Breast epithelium (tissue), 4 donors: ENCODE results near the gene HS6ST3. TPM values are rescaled to one million over a fixed set of nuclear protein-coding genes. Genes with fewer than 3 reads are reported as not detected.

Source experiments
- DNase-seq, 2 donors: peaks; one replicate each; pipeline ENCODE4 v3.0.0-alpha.2; 2019; ENCODE audit warnings: low spot score in 2 of 2
- H3K27ac ChIP-seq, 2 donors: fragments of 200-600 bp; sonication (generic) in 1 of 2; one replicate each; pipeline ENCODE4 v1.5.1; 2016 to 2019; ENCODE audit warnings: mild to moderate bottlenecking in 1 of 2
- H3K27me3 ChIP-seq, 2 donors: fragments of 200-600 bp; sonication (generic) in 1 of 2; one replicate each; pipeline versions ENCODE4 v1.5.1 to v1.6.0; 2017 to 2019; ENCODE audit warnings: control low read depth in 1 of 2, mild to moderate bottlenecking in 1 of 2
- H3K36me3 ChIP-seq: fragments of 200-600 bp; one replicate; pipeline ENCODE4 v1.5.1; 2019
- H3K4me1 ChIP-seq, 2 donors: fragments of 200-600 bp; sonication (generic); one replicate each; pipeline ENCODE4 v1.5.1; 2016 to 2019; ENCODE audit warnings: control low read depth in 1 of 2
- H3K4me3 ChIP-seq, 3 donors: fragments of 200-600 bp; sonication (generic); 1 replicate in 2 of 3; 2 replicates in 1 of 3; pipeline ENCODE4 v1.5.1; 2016 to 2019; ENCODE audit warnings: mild to moderate bottlenecking in 3 of 3, moderate library complexity in 2 of 3
- H3K9me3 ChIP-seq, 2 donors: fragments of 200-600 bp; sonication (generic) in 1 of 2; one replicate each; pipeline ENCODE4 v1.5.1; 2016 to 2019; ENCODE audit warnings: control low read depth in 1 of 2
- CTCF ChIP-seq, 3 donors: fragments of 450-650 bp; IDR thresholded peaks; one replicate each; pipeline ENCODE4 v1.5.1; 2016 to 2017; ENCODE audit warnings: antibody characterized with exemption in 3 of 3, mild to moderate bottlenecking in 3 of 3, moderate library complexity in 3 of 3
- POLR2A ChIP-seq: fragments of 450-650 bp; IDR thresholded peaks from one replicate; pipeline ENCODE4 v1.6.1; 2016; ENCODE audit warnings: antibody characterized with exemption, mild to moderate bottlenecking, moderate library complexity
- POLR2AphosphoS5 ChIP-seq, 3 donors: sonication (generic); formaldehyde crosslinking; IDR thresholded peaks; one replicate each; pipeline ENCODE4 v1.6.1; 2017; ENCODE audit warnings: antibody characterized with exemption in 3 of 3
- intact Hi-C: fragments of 100-400 bp; cut with DNase I; formaldehyde crosslinking; loops from one replicate; pipeline ENCODE4 v1.15.1; 2023; ENCODE audit warnings: low total_unique reads
- total RNA-seq, 3 donors: library from RNA; depleted of rRNA; stranded (reverse); fragments of >200 nt; gene quantifications; one replicate each; pipeline ENCODE4 v1.1.0, GENCODE V29; 2016

The HS6ST3 gene
- total RNA-seq, 3 donors from 2014 or later = under 0.01 to 1.3 (median 0.59) TPM

DNA sequence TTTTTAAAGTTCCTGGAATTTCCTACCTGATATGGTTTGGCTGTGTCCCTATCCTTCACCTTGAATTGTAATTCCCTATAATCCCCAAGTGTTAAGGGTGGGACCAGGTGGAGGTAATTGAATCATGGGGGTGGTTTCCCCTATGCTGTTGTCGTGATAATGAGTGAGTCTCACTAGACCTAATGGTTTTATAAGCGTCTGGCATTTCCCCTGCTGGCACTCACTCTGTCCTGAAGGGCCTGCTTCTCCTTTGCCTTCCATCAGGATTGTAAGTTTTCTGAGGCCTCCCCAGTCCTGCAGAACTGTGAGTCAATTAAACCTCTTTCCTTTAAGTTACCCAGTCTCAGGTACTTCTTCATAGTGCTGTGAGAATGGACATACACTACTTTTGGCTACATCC lies 298.7 kb downstream of the HS6ST3 start:
- Histone ChIP-seq H3K36me3 (no peaks in the 10 kb centered on the region), H3K27me3 (no peaks in the 10 kb centered on the region), H3K4me3 (no peak overlapping the region), H3K9me3 (no peaks in the 10 kb centered on the region), H3K27ac (no peak overlapping the region), H3K4me1 (no peaks in the 10 kb centered on the region)
- intact Hi-C loops = no loop called here
- DNase-seq = no peak
- TF ChIP-seq POLR2A (no peak), POLR2AphosphoS5 (IDR thresholded peaks at IDR 0.05) (no peak), CTCF (IDR thresholded peaks at IDR 0.05) (no peak)

DNA sequence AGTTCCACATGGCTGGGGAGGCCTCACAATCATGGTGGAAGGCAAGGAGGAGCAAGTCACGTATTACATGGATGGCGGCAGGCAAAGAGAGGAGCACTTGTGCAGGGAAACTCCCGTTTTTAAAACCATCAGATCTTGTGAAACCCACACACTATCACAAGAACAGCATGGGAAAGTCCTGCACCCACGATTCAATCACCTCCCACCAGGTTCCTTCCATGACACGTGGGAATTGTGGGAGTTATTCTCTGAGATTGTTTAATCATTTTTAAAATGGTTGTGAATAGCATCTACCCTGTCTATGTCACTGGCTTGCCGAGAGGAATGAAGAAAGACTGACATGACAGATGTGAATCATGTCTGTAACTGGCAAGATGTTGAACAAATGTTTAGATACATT lies 301.7 kb downstream of the HS6ST3 start:
- intact Hi-C loops = no loop called here
- no peaks in the 10 kb centered on the region for H3K36me3 ChIP-seq
- no peak for DNase-seq
- no peaks in the 10 kb centered on the region for H3K9me3 ChIP-seq
- no peaks in the 10 kb centered on the region for H3K27me3 ChIP-seq
- H3K27ac ChIP-seq = no peak overlapping the region
- H3K4me3 ChIP-seq = no peak overlapping the region
- TF ChIP-seq POLR2AphosphoS5 (IDR thresholded peaks at IDR 0.05) = no peak
- no peak for TF ChIP-seq CTCF (IDR thresholded peaks at IDR 0.05)
- no peak for TF ChIP-seq POLR2A
- H3K4me1 ChIP-seq = no peaks in the 10 kb centered on the region

GRCh38 chr13:96397807-96398206 lies 307.9 kb downstream of the HS6ST3 start:
- DNase-seq = no peak
- Histone ChIP-seq H3K4me1 (no peaks in the 10 kb centered on the region), H3K36me3 (no peaks in the 10 kb centered on the region), H3K27me3 (no peaks in the 10 kb centered on the region), H3K9me3 (no peaks in the 10 kb centered on the region), H3K27ac (no peak overlapping the region), H3K4me3 (no peak overlapping the region)
- TF ChIP-seq POLR2AphosphoS5 (IDR thresholded peaks at IDR 0.05) (no peak), POLR2A (no peak), CTCF (IDR thresholded peaks at IDR 0.05) (no peak)
- intact Hi-C loops = no loop called here

DNA sequence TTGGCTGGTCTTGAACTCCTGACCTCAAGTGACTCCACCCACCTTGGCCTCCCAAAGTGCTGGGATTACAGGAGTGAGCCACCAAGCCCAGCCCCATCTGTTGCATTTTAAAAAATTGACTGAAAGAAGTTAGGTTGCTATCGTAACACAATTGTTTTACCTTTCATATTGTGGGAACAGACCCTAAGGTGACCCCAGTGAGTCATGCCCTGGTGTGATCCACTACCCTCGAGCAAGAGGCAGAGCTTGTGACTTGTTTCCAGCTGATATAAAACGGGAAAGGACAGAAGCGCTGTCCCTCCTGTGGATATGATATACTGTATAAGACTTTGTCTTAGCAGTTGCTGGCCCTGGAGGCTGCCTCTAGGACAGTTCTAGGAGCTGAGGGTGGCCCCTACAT lies 308.6 kb downstream of the HS6ST3 start:
- no peak for TF ChIP-seq POLR2A
- TF ChIP-seq CTCF (IDR thresholded peaks at IDR 0.05) = no peak
- no peak for TF ChIP-seq POLR2AphosphoS5 (IDR thresholded peaks at IDR 0.05)

GRCh38 chr13:96403241-96403640 lies 313.3 kb downstream of the HS6ST3 start:
- intact Hi-C loops = no loop called here
- no peak for DNase-seq
- no peaks in the 10 kb centered on the region for H3K4me1 ChIP-seq

More for the DNA sequence above, 308.6 kb downstream of the HS6ST3 start:
- H3K9me3 ChIP-seq = no peaks in the 10 kb centered on the region
- intact Hi-C loops = no loop called here
- H3K4me1 ChIP-seq = no peaks in the 10 kb centered on the region
- H3K27ac ChIP-seq = no peak overlapping the region
- DNase-seq = no peak
- H3K27me3 ChIP-seq = no peaks in the 10 kb centered on the region
- H3K4me3 ChIP-seq = no peak overlapping the region
- H3K36me3 ChIP-seq = no peaks in the 10 kb centered on the region

More at GRCh38 chr13:96403241-96403640, 313.3 kb downstream of the HS6ST3 start:
- H3K4me3 ChIP-seq = no peak overlapping the region
- TF ChIP-seq POLR2AphosphoS5 (IDR thresholded peaks at IDR 0.05) (no peak), CTCF (IDR thresholded peaks at IDR 0.05) (no peak), POLR2A (no peak)
- no peaks in the 10 kb centered on the region for H3K9me3 ChIP-seq
- no peaks in the 10 kb centered on the region for H3K27me3 ChIP-seq
- no peaks in the 10 kb centered on the region for H3K36me3 ChIP-seq
- no peak overlapping the region for H3K27ac ChIP-seq
